ENCODE measurements around the gene OAT. TPM values are rescaled to one million over a fixed set of nuclear protein-coding genes. Genes with fewer than 3 reads are reported as not detected.

OAT gene
- total and polyA plus RNA-seq, 9 donors = 76.5 to 125 (median 94.5) TPM

- WGBS, 3 donors = 86 to 88% (median 88%) methylated on average over 15 to 16 of the region's 16 CpGs
- H3K27ac ChIP-seq = no peak overlapping the region
- H3K36me3 ChIP-seq = no peaks in the 10 kb centered on the region
- no peaks in the 10 kb centered on the region for H3K27me3 ChIP-seq
- H3K4me1 ChIP-seq (ENCODE audit: insufficient read depth) = peaks cover 2% of the 10 kb centered on the region
- H3K9me3 ChIP-seq = no peaks in the 10 kb centered on the region
- no peak overlapping the region for H3K4me3 ChIP-seq
- no peak for TF ChIP-seq EP300 (IDR thresholded peaks at IDR 0.05)
- TF ChIP-seq POLR2A (IDR thresholded peaks at IDR 0.05) = no peak
- DNase-seq = no peak
- intact Hi-C loops (cut with DNase I) = no loop called here
Measured at GRCh38 chr10:124349231-124349995, 69.3 kb downstream of the OAT start.

DNA sequence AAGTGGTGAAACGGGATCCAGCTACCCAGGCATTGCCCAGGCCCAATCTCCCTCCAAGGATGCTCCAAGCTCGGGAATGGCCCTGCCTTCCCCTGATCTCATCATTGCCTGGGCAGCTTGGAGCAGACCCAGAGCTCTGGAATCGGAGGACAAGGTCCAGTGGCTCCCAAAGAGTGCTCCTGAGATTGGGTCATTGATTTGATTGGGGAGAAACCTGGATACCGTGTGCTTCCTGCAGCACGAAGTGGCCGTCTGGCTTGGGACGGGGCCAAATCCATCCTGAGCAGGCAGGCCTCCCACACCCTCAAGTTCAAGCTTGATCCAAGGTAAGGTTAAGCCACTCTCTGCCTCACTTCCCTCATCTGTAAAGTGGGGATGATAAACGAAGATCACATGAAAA, 69.9 kb downstream of the OAT start:
- DNase-seq = no peak
- Histone ChIP-seq H3K36me3 (no peaks in the 10 kb centered on the region), H3K9me3 (no peaks in the 10 kb centered on the region), H3K4me3 (no peak overlapping the region), H3K4me1 (ENCODE audit: insufficient read depth) (no peaks in the 10 kb centered on the region), H3K27ac (no peak overlapping the region), H3K27me3 (no peaks in the 10 kb centered on the region)
- 84 to 86% (median 85%) methylated on average over 8 of the region's 8 CpGs for WGBS, 3 donors
- intact Hi-C loops (cut with DNase I) = no loop called here
- TF ChIP-seq EP300 (IDR thresholded peaks at IDR 0.05) = no peak
- TF ChIP-seq POLR2A (IDR thresholded peaks at IDR 0.05) = no peak
- no peak for TF ChIP-seq CTCF (IDR thresholded peaks at IDR 0.05)

GRCh38 chr10:124347956-124348355, 70.8 kb downstream of the OAT start:
- no peak for TF ChIP-seq POLR2A (IDR thresholded peaks at IDR 0.05)
- TF ChIP-seq CTCF (IDR thresholded peaks at IDR 0.05) = no peak
- no peak for TF ChIP-seq EP300 (IDR thresholded peaks at IDR 0.05)
- Histone ChIP-seq H3K36me3 (no peaks in the 10 kb centered on the region), H3K4me1 (ENCODE audit: insufficient read depth) (no peaks in the 10 kb centered on the region), H3K27ac (no peak overlapping the region), H3K27me3 (no peaks in the 10 kb centered on the region), H3K4me3 (no peak overlapping the region), H3K9me3 (no peaks in the 10 kb centered on the region)
- intact Hi-C loops (cut with DNase I) = no loop called here
- 86 to 90% (median 89%) methylated on average over 13 of the region's 13 CpGs for WGBS, 3 donors
- no peak for DNase-seq

Other genes starting within 250 kb of the OAT start
- gene NKX1-2, start 31.1 kb upstream of the OAT start, total RNA-seq = under 1 TPM in 1 of 7 donors, not detected in 6; 0.05 TPM
- not detected for gene NKX1-2, start 31.1 kb upstream of the OAT start, polyA plus RNA-seq
- gene LHPP, start 42.9 kb upstream of the OAT start, total RNA-seq = 10 to 100 TPM in 5 of 7 donors, 1 to 10 TPM in 2; 4.3 to 19.9 (median 12.6) TPM
- gene LHPP, start 42.9 kb upstream of the OAT start, polyA plus RNA-seq = 10 to 100 TPM in 1 of 2 donors, 1 to 10 TPM in 1; 8.7 to 18.4 TPM